MM.1S (cell line): ENCODE data around the gene AMOTL2.

Experiments used
- DNase-seq: peaks from one replicate; pipeline ENCODE4 v3.0.0-alpha.2; 2015
- H2AFZ ChIP-seq: fragments of 300-600 bp; sonication (generic); 2 replicates; pipeline ENCODE4 v1.6.0; 2016; ENCODE audit warnings: antibody characterized with exemption, low read length
- H3F3A ChIP-seq: fragments of 300-600 bp; sonication (generic); 2 replicates; pipeline ENCODE4 v1.6.1; 2016; ENCODE audit warnings: mild to moderate bottlenecking, antibody characterized with exemption, low read length, moderate library complexity, mixed read lengths; ENCODE audit not compliant: insufficient read depth
- H3K27ac ChIP-seq: fragments of 300-600 bp; sonication (generic); 2 replicates; pipeline ENCODE4 v1.5.1; 2016; ENCODE audit warnings: mild to moderate bottlenecking, low read length
- H3K27me3 ChIP-seq: fragments of 300-600 bp; sonication (generic); replicated peaks from 2 replicates; pipeline ENCODE4 v1.6.0; 2016; ENCODE audit warnings: low read length; ENCODE audit not compliant: insufficient read depth
- H3K36me3 ChIP-seq: fragments of 300-600 bp; sonication (generic); replicated peaks from 2 replicates; pipeline ENCODE4 v1.6.1; 2016; ENCODE audit warnings: mild to moderate bottlenecking, low read length, mixed read lengths; ENCODE audit not compliant: insufficient read depth
- H3K4me1 ChIP-seq: fragments of 300-600 bp; sonication (generic); 2 replicates; pipeline ENCODE4 v1.6.1; 2016; ENCODE audit warnings: low read length, mixed read lengths
- H3K4me2 ChIP-seq: fragments of 300-600 bp; sonication (generic); 2 replicates; pipeline ENCODE4 v1.6.0; 2016; ENCODE audit warnings: low read depth, low read length
- H3K4me3 ChIP-seq: fragments of 300-600 bp; sonication (generic); 2 replicates; pipeline ENCODE4 v1.5.1; 2016; ENCODE audit warnings: low read length, mixed read lengths
- H3K79me2 ChIP-seq: fragments of 300-600 bp; sonication (generic); 2 replicates; pipeline ENCODE4 v1.6.1; 2016; ENCODE audit warnings: mixed run types, low read length, mixed read lengths
- H3K9ac ChIP-seq: fragments of 300-600 bp; sonication (generic); 2 replicates; pipeline ENCODE4 v1.6.1; 2016; ENCODE audit warnings: low read length, mixed read lengths
- H3K9me2 ChIP-seq: fragments of 300-600 bp; sonication (generic); replicated peaks from 2 replicates; pipeline ENCODE4 v1.6.1; 2016; ENCODE audit warnings: mild to moderate bottlenecking, low read length, mixed read lengths; ENCODE audit not compliant: insufficient read depth
- H3K9me3 ChIP-seq: fragments of 300-600 bp; sonication (generic); replicated peaks from 2 replicates; pipeline ENCODE4 v1.6.1; 2016; ENCODE audit warnings: mild to moderate bottlenecking, low read length, mixed read lengths; ENCODE audit not compliant: insufficient read depth
- H4K20me1 ChIP-seq: fragments of 300-600 bp; sonication (generic); 2 replicates; pipeline ENCODE4 v1.6.1; 2016; ENCODE audit warnings: mild to moderate bottlenecking, low read length, moderate library complexity, mixed read lengths; ENCODE audit not compliant: insufficient read depth
- EZH2 ChIP-seq: fragments of 300-600 bp; sonication (generic); optimal IDR thresholded peaks from 2 replicates; pipeline ENCODE3; 2017; ENCODE audit warnings: low read depth, mild to moderate bottlenecking, antibody characterized with exemption, low read length, mixed read lengths
- EZH2phosphoT487 ChIP-seq: fragments of 300-600 bp; sonication (generic); IDR thresholded peaks from 2 replicates; pipeline ENCODE4 v1.6.1; 2018; ENCODE audit warnings: antibody characterized with exemption, low read length
- TF ChIP-seq, protein P1 (sequence below): fragments of 300-600 bp; sonication (generic); IDR thresholded peaks from 2 replicates; pipeline ENCODE4 v1.5.1; 2016; ENCODE audit warnings: antibody characterized with exemption, low read length, mixed read lengths

AMOTL2 gene

DNA sequence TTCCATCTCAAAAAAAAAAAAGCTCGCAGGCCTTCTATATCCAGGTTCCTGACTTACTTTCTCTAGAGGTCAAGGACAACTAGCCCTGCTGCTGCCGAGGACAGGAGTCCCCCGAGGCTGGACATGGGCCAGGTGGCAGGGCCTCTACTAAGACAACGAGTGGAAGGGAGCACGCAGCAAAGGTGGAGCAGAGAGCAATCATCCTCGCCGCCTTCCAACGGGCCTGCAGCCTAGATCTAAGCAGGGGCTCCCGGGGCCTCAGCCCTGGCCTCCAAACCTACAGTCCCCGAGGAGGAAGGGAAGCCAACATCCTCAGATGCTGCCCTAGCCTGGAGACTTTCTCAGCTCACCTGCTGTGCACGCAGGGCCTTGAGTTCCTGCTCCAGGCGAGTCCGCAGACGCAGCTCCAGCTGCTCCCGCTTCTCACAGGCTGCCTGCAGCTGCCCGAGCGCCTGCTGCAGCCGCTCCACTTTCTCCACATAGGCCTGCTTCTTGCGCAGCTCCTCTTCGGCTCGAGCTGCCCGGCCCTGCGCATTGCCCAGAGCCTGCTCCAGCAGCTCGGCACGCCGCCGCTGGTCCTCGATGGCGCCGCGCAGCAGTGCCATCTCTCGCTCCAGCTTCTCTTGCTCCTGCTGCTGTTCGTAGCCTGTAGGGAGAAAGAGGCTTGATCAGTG lies 12.9 kb downstream of the AMOTL2 start:
- H3K4me3 ChIP-seq: no peak overlapping the region

DNA sequence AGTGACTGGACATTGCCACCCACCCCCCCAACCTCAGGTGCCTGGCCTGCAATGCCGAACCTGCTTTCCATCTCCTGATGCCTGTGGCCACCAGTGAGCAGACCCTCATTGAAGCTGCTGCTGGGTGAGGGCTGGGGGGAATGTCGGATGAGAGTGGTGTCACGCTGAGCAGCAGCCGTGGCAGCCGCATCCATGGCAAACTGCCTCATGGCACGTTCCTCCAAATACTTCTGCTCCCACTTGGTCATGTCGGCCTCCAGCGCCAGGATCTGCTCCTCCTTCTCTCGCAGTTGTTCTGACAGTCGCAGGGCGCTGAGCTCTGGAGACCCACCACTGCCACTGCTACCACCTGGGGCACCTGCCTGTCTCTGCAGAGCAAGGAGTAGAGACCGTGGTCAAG lies 14.2 kb downstream of the AMOTL2 start:
- H3K4me1 ChIP-seq: peaks cover 25% of the 10 kb centered on the region

More for the DNA sequence above, 12.9 kb downstream of the AMOTL2 start:
- Histone ChIP-seq H2AFZ (no peak overlapping the region), H3K9me3 (no peaks in the 10 kb centered on the region), H3K79me2 (no peaks in the 10 kb centered on the region), H3K9me2 (no peaks in the 10 kb centered on the region), H3K9ac (no peak overlapping the region), H3K27me3 (0 out of 2 replicates have a peak, but pooled peaks cover 4% of the 10 kb centered on the region), H3K4me2 (no peak overlapping the region), H3F3A (0 out of 2 replicates have a peak, but pooled peaks cover 3% of the 10 kb centered on the region), H3K27ac (no peak overlapping the region), H3K4me1 (peaks cover 33% of the 10 kb centered on the region), H3K36me3 (no peaks in the 10 kb centered on the region), H4K20me1 (no peaks in the 10 kb centered on the region)
- TF ChIP-seq EZH2phosphoT487 (no peak), EZH2 (no peak)
- TF ChIP-seq, protein P1, sequence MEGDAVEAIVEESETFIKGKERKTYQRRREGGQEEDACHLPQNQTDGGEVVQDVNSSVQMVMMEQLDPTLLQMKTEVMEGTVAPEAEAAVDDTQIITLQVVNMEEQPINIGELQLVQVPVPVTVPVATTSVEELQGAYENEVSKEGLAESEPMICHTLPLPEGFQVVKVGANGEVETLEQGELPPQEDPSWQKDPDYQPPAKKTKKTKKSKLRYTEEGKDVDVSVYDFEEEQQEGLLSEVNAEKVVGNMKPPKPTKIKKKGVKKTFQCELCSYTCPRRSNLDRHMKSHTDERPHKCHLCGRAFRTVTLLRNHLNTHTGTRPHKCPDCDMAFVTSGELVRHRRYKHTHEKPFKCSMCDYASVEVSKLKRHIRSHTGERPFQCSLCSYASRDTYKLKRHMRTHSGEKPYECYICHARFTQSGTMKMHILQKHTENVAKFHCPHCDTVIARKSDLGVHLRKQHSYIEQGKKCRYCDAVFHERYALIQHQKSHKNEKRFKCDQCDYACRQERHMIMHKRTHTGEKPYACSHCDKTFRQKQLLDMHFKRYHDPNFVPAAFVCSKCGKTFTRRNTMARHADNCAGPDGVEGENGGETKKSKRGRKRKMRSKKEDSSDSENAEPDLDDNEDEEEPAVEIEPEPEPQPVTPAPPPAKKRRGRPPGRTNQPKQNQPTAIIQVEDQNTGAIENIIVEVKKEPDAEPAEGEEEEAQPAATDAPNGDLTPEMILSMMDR: no peak
- DNase-seq: no peak

DNA sequence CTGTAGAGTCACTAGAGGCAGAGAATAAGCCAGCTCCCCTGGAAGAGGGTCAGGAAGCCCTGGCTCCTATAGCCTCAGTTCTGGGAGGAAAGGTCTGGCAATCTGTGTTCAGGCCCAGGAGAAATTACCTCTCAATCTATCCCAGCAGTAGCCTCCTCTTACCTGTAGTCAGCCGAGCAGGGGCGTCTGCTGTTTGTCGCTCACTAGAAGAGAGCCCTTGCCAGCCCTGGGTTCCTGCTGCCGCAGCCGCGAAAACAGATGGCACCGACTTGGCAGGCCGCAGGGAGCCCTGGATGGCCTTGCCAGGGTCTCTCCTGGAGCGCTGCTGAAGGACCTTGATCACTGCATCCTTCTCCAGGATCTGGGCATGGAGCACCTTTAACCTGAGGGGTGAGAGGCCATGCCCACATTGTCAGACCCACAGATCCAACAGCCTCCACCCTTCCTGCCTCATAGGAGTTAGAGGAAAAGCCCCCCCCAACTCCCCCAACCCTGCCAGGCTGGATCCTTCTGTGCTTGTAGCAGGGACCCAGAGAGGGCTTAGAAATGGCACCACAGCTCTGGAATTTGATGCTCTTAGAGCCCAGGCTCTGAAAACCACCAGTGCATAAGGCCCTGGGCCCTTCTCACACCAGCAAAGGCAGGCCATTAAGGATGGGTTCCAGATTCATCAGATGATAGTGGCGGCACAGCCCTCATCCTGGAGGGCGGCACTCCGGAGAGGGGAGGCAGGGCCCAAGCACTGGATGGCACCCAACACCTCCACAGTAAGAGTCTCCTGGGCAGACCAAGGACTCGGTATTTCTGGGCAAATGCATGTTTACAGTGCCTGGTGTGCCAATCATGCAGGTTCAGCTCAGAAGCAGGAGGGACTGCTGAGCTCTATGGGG lies 14.9 kb downstream of the AMOTL2 start:
- Histone ChIP-seq H2AFZ (no peak overlapping the region), H3K4me1 (peaks cover 19% of the 10 kb centered on the region), H3K36me3 (no peaks in the 10 kb centered on the region), H3K4me3 (no peak overlapping the region), H3K27me3 (0 out of 2 replicates have a peak, but pooled peaks cover 4% of the 10 kb centered on the region), H3K4me2 (no peak overlapping the region), H3K9me2 (no peaks in the 10 kb centered on the region), H3K79me2 (no peaks in the 10 kb centered on the region), H3K27ac (no peak overlapping the region), H3K9me3 (no peaks in the 10 kb centered on the region), H3F3A (no peaks in the 10 kb centered on the region), H3K9ac (no peak overlapping the region), H4K20me1 (no peaks in the 10 kb centered on the region)
- DNase-seq: no peak
- no peak for TF ChIP-seq EZH2
- TF ChIP-seq EZH2phosphoT487: no peak
- TF ChIP-seq, protein P1: no peak

More for the DNA sequence above, 14.2 kb downstream of the AMOTL2 start:
- H3K36me3 ChIP-seq: no peaks in the 10 kb centered on the region
- no peak overlapping the region for H2AFZ ChIP-seq
- H3K9me2 ChIP-seq: no peaks in the 10 kb centered on the region
- TF ChIP-seq EZH2phosphoT487 (no peak), EZH2 (no peak)
- TF ChIP-seq, protein P1: no peak
- no peak overlapping the region for H3K4me3 ChIP-seq
- H3K9ac ChIP-seq: no peak overlapping the region
- H3K9me3 ChIP-seq: no peaks in the 10 kb centered on the region
- 0 out of 2 replicates have a peak, but pooled peaks cover 4% of the 10 kb centered on the region for H3K27me3 ChIP-seq
- H3K79me2 ChIP-seq: no peaks in the 10 kb centered on the region
- H3K4me2 ChIP-seq: no peak overlapping the region
- 0 out of 2 replicates have a peak, but pooled peaks cover 3% of the 10 kb centered on the region for H3F3A ChIP-seq
- no peaks in the 10 kb centered on the region for H4K20me1 ChIP-seq
- H3K27ac ChIP-seq: no peak overlapping the region
- DNase-seq: no peak
